HG03066 (cell line): ENCODE results near the gene LRRC4C.

Experiments
- ATAC-seq: cut with Tn5 transposase; IDR thresholded peaks from one replicate; pipeline ENCODE4 v1.9.1; 2021; ENCODE audit warnings: low read depth; ENCODE audit not compliant: unreplicated experiment

The LRRC4C gene

DNA sequence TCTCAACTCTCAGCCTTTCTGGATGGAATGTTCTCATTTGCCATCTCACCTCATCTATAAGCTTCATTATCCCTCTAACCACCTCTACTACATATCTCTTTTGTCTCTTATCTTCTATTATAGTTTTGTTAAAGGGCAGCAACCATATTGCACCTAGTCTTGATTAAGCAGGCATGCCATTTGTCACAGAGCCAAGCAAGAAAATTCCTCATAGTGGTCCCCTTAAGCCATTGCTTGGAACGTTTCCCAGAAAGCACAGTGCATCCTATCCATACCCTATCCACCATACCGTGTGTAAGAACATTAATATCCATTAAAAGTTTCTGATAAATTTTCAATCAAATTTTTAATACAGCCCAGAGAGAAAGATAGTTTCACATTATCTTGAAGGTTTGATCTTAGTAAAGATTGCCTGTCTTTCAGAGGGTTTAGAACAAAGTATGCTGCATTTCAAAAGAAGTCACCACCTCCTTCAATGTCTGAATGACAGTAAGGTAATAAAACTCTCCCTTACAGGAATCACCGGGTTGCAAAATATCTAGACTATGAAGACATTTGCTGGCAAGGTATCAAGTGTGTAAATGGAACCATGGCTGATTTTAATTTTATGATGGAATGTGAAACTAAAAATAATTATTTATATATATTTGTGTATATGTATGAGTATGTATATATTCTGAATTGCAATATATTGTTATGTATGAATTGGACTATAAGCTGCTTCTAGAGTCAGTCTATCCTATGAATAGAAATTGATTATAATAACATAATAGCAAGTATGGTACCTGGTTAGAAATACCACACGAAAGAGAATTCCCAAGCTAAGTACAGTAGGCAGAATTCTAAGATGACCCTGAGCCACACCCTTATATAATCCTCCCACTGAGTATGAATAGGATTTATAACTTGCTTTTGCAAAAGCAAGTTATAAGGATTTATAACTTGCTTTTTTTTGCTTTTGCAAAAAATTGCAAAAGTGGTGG is 1296.3 kb downstream of the LRRC4C start:
- no peak for ATAC-seq

DNA sequence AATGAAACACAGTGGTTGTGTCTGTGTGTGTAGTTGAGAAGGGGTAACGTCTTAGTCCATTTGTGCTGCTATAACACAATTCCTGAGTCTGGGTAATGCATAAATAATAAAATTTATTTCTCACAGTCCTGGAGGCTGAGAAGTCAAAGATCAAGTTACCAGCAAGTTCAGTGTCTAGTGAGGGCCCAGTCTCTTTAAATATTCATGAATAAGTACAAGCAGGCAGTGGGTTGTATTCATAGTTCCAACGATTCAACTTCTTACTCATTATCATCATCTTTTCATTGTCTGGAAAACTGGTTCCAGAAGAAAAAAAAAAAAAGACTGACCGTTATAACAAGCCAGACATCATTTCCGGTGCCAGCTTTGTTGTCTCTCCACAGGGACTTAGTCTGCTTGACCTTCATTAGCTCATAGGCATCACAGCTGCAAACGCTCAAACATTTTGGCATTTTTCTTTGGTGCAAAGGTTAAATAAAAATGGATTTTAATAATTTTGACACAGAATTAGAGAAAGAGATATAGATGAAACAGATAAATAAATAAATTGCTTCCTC is 1297.5 kb downstream of the LRRC4C start:
- no peak for ATAC-seq

DNA sequence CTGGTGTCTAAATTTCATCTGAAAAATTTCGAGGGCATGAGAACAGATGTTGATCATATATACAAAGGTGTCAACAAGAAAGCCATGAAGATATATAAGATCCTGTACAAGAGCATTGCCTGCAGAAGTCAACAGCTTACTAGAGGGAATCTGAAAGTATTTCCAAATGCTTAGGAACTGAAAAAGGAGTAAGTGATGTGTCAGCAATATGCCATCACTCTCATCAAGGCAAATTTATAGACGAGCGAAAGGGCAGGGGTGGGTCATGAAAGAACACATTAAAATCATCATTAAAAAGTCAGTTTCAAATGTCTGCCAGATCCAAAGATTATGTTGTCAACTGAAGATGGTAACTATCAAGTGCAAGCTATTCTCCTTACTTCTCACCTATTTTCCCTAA is 1299.0 kb downstream of the LRRC4C start:
- ATAC-seq = no peak

DNA sequence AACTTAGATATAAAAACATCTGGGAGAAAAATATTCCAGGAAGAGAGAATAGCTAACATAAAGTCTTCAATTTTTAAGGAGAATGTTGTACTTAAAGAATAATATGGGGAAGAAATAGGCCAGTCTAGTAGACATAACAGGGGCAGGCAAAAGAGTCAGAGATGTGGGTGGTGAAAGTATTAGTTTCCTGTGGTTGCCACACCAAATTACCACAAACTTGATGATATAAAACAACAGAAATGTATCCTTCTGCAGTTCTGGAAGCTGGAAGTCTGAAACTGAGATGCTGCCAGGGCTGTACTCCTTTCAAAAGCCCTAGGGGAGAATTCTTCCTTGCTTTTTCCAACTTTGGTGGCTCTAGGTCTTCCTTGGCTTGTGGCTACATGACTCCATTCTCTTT is 1309.7 kb downstream of the LRRC4C start:
- no peak for ATAC-seq

DNA sequence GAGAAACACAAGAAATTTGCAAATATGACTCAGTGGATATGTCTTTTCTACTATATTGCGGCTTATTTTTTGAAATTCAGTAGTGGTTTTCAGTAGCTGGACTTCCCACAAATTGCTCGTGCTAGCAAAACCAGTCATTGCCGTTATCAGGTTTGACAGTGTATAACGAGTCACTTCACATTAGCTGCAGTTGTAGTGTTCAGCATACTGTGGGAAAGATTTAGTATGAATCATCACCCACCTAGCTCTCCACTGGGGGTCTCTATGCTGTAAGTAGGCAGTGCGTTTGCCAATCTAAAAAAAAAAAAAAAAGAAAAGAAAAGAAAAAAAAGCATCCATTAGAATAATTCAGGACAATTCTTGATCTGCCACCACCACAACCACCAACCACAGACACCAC is 1318.9 kb downstream of the LRRC4C start:
- ATAC-seq = no peak

DNA sequence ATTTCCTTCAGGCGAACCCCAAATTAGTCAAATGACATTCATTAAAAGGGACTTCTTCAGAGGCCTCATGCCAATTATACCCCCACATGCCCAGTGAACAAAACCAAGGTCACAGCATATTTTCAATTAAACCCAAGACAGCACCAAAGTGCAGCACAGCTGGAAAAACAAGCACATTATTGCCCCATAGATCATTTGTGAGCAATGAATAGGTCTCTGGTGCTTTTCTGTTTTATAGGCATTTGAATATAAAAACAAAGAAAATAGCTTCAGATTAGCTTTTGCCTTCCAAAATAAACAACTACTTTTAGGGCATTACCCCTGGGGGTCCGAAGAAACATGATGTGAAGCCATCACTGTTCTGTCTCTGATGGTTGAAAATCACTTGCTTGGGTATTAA is 1319.9 kb downstream of the LRRC4C start:
- no peak for ATAC-seq

DNA sequence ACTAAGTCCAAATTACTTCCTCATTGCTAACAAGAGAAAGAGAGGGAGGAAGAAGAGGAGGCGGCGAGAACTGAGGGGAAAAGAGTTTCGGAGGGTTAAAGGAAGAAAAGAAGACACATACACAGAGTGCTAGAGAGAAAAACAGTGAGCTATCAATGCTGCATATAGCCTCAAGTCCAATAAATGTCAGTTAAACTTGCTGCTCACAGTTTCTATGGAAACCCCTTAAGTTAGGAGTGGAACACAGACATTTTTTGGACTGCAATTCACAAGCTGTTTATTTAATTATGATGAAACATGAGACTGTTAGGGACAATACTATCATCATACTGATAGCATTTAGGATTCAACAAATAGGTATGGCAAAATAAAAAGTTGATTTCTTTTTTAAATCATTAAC is 1320.4 kb downstream of the LRRC4C start:
- no peak for ATAC-seq

DNA sequence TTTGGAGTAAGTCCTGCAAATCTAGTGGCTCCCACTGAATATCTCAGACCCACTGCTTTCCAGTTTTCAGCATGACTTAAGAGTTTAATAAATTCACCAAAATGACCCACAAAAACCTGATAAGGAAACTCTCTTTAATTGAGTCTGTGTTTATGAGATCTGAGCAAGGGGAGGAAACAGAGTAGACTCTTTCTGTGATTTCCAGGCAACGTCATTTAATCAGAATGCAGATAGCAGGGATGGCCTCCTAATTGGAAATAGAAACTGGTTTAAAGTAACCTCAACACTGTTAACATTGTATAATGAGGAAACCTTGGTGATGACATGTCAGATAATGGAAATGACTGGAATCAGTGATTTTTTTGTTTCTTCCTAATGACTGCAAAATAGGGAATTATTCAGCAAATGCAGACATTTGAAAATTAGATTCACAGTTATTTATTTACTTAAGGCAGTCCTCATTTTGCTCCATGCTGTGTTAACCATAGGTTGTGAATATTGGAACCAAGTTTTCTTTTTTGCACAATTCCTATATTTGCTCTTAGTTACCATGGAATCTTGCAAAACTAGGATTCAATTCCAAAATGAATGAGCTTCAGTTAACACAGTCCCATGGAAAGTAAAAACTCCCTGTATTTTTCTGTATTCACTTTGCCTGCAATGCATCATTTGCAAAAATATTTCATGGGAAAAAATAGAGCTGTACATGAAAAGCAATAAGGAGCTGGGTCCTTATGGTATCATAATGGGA is 1324.5 kb downstream of the LRRC4C start:
- ATAC-seq = no peak

DNA sequence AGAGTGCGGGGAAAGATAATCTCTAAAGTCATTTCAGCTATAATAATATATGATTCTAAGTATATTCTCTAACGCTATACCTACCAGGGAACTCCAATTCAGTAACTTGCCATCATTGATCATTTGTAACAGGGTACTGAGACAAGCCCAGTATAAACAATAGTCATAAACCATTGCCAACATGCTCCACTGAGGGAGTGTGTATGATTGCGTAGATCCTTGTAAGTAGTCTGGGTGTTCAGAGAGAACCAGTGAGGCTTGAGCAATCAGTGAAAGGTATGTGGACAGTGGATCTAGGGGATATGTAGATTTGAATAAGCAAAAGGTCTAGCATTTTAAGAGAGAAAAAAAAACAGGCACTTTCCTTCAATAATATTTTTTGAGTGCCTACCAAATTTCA is 1326.0 kb downstream of the LRRC4C start:
- no peak for ATAC-seq

DNA sequence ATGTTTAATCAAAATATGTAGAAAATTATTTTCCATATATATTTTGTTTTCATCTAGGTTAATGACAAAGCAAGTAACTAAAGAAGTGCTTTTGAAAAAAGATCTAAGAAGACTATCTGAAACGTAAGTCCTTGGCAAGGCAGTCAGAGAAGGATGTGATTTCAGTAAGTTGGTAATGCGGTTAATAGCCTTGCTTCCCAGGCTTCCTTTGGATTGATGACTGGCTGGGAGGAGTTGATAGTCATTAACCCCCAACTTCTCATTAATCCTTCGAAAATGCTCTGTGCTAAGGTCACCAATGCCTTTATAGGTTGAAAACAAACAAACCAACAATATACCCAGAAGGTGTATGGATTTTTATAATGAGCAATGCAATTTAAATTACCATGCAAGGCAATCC is 1326.5 kb downstream of the LRRC4C start:
- no peak for ATAC-seq

DNA sequence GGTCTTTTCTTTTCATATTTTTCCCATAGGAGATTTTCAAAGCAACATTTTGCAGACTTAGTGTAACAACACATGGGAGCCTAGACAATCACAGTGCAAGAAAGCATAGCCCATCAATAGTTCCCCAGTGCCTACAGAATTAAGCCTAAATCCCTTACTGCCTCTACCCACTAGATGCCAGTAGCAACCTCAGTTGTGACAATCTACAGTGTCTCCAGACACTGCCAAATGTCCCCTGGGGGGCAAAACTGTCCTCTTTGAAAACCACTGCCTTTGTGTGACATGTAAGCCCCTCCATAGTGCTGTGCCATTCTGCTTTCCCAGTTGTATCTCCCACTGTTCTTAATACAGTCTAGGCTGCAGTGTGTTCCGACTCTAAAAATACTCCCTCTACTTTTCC is 1329.0 kb downstream of the LRRC4C start:
- ATAC-seq = peak; percentile 63

DNA sequence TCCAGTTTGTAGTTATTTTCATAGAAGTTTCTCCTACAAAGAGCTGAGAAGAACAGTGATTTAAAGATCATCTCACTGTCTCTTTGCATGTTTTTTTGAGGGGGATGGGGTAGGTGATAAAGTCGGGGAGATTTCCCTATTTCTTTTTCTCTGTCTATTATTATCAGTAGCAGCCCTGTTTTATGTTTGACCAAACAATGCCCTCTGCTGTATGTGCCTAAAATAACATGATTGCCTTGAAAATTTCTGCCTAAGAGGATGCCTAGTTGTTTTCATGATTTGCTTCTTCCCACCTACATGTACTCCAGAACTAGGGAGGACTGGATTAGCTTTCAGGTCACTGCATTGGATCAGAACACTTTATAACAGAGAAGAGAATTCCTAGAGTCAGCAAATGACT is 1330.2 kb downstream of the LRRC4C start:
- ATAC-seq = no peak

DNA sequence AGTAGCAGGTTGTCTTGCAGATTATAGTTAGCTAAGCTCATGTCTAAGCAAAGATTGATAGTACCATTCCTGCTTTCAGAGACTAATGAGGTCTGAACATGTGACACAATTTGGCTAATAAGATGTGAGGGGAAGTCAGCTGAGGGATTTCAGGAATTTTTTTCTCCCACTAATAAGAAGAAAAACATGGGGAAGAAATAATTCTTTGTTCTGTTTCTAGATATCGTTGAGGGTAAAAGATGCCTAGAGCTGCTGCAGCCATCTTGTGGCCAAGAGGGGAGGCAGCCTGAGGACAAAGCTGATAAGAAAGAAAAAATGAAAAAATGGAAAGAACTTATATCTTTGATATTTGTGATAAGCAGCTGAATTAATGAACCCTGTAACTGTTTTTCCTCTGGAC is 1334.4 kb downstream of the LRRC4C start:
- no peak for ATAC-seq

DNA sequence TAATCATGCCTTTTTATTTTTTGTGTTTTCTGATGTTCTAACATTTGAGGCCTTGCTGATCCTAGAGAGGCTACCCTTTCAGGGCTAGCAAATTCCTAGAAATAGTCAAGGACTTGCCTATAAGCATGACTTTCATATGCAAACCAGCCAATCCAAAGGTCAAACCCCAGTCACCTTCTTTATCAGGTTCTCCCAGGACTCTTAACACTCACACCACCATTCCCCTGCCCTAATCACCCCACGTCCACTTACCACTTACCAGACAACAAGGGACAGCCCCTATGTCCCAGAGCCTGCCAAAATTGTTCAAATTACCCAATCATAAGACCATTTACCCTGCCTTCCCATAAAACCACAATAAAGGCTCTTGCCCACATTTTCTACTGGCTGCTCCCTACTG is 1339.8 kb downstream of the LRRC4C start:
- ATAC-seq = no peak

DNA sequence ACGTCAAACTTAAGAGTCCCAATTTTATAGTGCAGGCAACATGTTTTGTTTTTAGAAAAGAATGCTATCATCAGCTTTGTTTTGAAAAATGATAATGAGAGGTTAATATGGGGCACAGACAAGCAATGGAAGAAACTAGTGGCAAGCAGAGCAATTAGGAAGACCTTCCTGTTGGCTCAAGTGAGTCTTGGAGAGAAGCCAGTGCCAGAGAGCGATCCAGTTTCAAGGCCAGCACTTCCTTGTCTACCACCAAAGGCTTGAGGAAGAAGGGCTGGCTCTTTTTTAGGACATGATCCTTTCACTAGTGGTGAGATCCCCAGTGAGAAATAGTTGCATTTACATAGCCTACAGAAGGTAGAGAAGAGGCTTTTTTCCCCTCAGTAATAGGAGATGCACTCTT is 1340.7 kb downstream of the LRRC4C start:
- ATAC-seq = no peak

DNA sequence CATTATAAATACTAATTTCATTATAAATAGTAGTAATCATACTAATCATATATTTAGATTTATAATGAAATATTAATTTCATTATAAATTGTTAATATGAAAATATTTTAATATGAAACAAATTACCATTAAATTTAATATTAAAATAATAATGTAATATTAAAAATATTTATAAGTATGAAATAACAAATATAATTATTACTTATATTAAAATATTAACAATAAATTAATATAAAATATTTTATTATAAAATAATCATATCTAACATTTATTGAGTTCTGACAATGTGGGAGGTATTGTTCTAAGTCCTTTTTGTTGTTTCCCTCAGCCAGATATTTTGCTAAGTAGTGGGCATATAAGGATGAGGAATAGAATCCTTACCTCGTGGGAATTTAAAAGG is 1341.4 kb downstream of the LRRC4C start:
- no peak for ATAC-seq

DNA sequence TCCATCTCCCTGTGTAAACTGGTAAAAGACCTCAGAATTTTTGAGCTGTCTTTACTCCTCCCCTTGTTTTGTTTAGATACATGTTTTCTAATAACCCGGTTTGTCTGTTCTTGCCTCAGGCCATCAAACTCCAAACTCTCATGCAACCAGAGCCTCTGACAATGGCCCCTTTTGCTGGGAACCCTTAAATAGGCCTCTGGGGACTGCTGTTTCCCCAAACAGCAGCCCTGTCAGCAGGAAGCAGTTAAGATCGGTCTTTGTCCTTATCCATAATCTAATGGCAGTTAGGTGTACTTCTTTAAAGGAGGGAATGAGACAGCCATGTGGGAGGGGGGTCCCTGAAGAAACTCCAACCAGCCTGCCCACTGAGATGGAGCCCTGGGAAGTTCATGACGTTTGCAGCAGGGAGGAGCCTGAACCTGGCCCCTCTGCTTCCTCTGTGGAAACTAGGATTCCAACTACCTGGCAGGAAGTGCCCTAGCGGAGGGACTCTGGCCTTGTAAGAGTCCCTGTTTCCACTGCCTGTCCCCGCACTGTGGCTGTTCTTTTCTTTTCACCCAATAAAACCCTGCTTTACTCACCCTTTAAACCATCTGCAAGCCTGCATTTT is 1354.4 kb downstream of the LRRC4C start:
- ATAC-seq = no peak

DNA sequence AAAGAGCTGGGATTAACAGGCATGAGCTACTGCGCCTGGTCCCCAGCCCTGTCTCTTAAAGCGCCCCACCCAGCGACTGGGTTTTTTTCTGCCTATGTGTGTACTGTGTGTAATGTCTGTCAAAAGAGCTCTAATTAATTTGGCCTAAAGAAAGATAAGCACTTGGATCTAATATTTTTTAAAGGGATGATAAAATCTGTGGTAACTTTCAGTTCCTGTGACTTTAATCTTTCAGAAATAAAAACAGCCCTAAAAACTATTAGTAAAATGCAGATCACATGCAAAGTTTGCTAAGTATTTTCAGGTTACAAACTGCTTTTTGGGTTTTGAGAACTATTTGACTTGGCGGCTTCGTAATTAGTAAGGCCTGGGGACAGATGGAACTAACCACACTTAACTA is 1358.7 kb downstream of the LRRC4C start:
- ATAC-seq = no peak

DNA sequence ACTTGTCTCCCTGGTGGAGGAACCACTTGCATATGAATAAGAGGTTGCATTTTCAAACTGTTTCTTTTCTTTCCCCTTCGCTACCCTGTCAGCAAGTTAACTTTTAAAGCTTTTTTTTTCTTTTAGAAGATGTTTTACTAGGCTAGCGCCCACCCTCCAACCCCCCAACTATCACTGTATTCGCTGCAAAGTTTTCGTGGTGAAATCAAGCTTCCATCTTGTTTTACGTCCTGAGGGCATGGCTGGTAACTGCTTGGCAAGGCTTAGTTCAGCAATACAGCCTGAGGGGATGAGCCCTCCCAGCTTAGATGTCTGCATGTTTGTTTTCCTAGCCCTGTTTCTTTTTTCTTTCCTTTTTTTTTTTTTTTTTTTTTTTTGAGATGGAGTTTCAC is 1359.3 kb downstream of the LRRC4C start:
- no peak for ATAC-seq

DNA sequence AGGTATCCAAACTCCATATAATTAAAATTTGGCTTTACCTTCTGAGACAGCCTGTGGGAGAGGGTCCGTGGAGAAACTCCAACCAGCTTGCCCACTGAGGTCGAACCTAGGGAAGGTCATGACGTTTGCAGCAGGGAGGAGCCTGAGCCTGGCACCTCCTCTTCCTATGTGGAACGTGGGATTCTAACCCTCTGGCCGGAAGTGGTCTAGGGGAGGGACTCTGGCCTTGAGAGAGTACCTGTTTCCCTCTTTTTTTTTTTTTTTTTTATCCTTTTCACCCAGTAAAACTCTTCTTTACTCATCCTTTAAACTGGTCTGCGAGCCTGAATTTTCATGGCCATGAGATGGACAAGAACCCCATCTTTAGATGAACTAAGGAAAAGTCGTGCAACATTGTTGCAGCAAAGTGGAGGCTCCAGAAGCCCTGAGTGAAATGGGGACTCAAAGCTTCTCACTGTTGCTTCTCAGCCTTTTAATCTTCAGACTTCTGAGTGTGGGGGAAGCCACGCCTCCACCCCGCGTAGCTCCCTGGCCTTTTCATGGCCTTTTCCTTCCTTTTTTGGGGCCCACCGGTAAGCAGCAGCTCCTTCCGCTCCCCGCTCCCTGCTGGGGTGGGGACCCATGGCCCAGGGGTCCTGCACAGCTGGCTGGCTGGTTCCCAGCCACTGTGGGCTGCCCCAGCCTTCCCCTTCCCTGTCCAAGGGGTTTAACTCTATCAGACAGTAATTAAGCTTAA is 1359.9 kb downstream of the LRRC4C start:
- ATAC-seq = no peak
